GM21360 (cell line): ENCODE data around the gene WHRN.

Source experiments
- ATAC-seq: cut with Tn5 transposase; IDR thresholded peaks from one replicate; pipeline ENCODE4 v1.9.1; 2021; ENCODE audit warnings: mild to moderate bottlenecking, moderate library complexity; ENCODE audit not compliant: unreplicated experiment

Gene WHRN

GRCh38 chr9:114493521-114494184 lies 11.6 kb downstream of the WHRN start:
- ATAC-seq, result no peak

- ATAC-seq, result no peak
Observed at GRCh38 chr9:114492991-114493390, 12.3 kb downstream of the WHRN start.

GRCh38 chr9:114491430-114492003 lies 13.8 kb downstream of the WHRN start:
- no peak for ATAC-seq

- ATAC-seq, result no peak
Observed at GRCh38 chr9:114489928-114490327, 15.3 kb downstream of the WHRN start.

GRCh38 chr9:114488398-114489129 lies 16.7 kb downstream of the WHRN start:
- no peak for ATAC-seq

DNA sequence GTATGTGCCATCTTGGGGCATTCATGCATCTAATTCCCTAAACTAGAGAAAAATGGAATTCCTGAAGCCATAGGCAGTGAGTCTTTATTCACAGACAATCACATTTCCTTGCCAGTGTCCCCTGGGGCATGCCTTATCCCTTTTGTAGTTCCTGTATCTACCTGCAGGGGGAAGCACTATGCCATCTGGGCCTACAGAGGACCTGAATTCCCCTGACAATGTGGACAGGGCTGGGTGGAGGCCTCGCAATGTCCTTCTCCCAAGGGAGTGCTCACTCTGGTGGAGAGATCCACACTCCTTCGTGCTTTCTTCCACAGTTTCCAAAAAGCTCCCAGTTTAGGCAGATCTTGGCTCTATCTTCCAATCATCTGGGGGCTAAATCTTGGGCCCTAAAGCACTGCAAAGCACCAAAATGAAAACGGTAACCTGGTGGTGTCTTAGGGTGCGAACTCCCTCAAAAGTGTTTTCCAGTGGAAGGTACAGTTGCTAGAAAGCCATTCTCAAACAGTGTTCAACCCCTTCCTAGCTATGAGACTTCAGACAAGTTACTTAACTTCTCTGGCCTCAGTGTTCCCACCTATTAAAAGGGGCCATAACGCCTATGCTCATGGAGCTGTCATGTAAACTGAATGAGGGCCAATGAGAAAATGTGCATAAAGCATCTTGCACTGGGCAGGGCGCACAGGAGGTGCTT lies 17.5 kb downstream of the WHRN start:
- peak; percentile 71 for ATAC-seq

- ATAC-seq, result no peak
Observed at GRCh38 chr9:114486205-114486963, 18.9 kb downstream of the WHRN start.

DNA sequence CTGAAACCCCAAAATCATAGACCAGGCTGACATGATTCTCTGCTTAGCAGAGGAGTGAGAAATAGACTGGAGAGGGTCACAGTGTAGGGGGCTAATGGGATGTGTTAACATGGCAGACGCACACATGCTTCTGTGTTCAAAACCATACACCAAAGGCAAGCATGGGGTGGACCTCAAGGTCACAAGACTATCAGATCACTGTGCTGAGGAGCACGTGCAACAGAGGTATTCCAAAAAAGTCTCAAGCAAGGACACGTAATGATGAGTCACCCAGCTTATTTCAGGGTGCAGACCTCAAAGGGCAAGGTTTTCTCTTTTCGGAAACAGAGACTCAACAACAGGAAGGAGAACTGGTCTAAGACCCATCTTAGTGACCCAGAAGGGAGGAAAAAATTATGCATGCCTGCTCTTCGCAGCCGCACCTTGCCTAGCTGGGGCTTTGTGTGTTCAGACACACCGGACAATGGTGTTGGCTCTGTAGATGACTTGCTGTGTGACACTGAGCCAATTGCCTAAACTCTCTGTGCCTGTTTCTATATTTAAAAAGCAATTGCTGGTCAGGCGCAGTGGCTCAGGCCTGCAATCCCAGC lies 20.3 kb downstream of the WHRN start:
- ATAC-seq, result peak; percentile 62

GRCh38 chr9:114484215-114484853 lies 20.9 kb downstream of the WHRN start:
- no peak for ATAC-seq

DNA sequence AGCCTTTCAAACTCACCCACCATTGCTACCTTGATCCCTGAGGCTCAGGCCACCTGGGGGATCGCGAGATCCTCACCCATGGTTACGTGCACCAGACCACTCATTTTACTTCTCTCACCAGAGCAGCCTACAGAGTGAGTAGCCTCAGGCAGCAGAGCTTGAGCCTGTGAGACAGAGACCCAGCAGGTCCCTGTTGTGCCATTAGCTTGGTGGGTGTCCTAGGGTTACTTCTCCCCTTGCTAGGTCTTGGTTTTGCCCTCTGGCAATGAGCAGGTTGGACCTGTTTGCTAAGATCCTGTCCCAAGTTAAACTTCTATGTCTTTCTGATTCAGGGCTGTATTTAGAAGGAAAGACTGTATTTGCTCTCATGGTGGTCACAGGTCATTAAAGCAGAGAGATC lies 21.8 kb downstream of the WHRN start:
- no peak for ATAC-seq

DNA sequence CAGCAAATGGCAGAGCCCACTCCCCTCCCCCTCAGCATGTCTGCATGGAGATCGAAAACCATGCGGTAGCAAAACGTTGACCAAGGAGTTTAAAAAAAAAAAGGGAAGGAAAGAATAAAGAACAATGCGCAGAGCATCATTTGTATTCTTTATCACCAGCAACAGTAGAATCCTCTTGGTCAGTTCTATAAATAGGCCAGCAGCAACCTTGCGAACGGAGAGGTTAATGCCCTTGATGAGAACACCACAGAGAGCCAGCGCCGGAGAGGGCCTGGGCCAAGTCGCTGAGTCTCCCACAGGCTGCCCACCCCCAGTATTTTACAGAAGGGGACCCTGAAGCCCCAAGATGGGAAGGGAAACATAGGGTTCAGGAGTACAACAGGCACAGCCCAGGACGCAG lies 22.7 kb downstream of the WHRN start:
- no peak for ATAC-seq

- no peak for ATAC-seq
Observed at GRCh38 chr9:114481789-114482188, 23.5 kb downstream of the WHRN start.

DNA sequence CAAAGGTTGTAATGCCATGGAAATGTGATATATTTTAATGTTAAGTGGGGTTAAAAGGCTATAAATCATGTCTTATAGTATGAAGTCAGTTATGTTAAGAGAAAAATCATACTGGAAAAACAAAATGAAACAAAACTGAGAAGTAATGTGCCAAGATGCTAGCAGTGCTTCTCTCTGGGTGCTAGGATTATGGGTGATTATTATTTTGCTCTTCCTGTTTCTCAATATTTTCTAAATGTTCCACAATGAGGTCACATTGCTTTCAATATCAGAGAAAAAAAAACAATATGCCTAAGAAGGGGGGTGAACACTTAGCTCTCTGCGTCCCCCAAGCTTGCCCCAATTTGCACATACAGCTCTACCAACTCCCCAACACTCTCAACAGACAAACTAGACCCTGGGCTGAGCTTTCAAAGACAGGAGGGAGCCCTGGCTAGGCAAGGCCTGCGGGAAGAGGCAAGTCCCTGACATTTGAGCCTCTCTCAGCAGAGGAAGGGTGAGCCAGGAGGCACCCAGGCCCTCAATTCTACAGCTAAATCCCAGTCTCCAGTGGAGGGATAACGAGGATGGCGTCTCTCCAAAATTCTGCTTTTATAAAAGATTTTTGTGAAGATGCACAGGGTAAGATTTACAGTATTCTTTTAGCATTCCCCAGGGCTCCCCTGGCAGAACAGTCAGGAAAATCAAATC lies 24.4 kb downstream of the WHRN start:
- no peak for ATAC-seq

DNA sequence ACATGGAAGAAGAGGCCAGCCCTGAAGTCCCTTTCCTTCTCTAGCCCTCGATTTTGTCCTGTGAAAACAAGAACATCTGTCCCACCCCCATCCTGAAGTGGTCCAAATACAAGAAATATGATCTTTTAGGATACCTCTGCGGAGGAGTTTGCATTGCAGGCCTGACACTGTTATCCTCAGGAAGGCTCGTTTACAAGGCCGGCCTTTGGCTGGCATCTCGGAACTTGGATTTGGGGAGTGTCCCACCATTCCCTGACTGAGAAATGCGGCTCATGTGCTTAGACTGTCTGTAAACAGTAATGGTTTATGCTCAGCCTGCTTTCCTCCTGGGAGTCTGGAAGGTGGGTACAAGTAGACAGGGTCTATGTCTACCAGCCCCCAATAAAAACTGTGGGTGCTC lies 26.4 kb downstream of the WHRN start:
- ATAC-seq, result no peak

DNA sequence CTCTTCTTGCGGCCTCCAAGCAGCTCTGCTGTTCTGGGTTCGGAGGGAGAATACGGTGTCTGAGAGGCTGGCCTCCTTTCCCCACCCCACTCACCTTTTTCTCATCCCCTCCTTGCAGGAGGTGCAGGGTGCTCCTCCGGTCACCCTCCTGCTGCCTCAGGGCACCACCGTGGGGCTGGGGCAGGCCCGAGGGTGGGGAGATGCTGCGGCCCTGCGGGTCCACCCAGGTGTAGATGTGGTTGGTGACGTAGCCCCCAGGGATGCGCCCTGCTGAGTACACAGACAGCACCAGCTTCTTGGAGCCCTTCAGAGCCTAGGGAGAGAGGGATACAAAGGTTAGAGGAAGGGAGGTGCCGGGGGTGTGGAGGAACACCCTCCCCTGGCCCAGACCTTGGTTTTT lies 26.8 kb downstream of the WHRN start:
- ATAC-seq, result no peak

DNA sequence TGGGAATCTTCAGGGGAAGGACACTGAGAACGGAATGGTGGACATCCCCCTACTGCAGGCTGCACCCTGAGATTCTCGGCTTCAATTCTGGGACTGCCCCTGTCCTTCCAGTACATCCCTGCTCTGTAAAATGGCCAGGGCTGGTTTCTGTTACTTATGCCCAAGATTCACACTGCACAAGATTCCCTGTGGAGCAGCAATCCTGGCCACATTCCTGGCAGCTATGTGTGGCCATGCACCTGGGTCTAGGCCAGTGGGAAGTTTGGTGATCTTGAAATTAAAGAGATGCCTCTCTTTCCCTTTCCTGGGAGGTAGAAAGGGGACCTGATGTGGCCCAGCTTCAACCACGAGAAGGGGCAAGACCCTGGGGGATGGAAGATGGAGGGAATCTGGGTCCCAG lies 27.6 kb downstream of the WHRN start:
- no peak for ATAC-seq

DNA sequence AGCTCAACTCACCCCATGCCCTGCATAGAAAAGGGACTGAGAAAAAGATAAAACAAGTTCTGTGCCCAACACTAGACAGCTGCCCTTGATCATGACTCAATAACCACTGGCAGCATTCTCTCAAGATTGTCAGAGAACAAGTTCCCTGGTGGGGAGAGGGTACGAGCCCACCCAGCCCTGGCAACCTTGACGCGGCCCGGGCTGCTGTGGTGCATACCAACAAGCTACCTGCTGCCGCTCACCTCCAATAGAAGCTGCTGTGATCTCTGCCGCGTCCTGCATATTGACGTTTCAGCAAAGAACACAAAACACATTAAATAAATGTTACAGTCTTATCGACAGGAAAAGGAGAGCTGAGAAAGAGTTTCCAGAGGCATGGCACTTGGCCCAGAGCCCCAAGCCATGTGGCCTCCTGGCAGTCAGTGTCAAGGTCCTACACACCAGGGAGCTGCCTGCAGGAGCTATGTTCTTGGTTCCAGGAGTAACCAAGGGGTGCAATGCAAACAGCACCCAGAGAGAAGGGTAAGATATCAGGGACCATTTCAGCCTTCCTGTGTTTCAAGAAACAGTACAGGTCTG lies 28.3 kb downstream of the WHRN start:
- ATAC-seq, result no peak

DNA sequence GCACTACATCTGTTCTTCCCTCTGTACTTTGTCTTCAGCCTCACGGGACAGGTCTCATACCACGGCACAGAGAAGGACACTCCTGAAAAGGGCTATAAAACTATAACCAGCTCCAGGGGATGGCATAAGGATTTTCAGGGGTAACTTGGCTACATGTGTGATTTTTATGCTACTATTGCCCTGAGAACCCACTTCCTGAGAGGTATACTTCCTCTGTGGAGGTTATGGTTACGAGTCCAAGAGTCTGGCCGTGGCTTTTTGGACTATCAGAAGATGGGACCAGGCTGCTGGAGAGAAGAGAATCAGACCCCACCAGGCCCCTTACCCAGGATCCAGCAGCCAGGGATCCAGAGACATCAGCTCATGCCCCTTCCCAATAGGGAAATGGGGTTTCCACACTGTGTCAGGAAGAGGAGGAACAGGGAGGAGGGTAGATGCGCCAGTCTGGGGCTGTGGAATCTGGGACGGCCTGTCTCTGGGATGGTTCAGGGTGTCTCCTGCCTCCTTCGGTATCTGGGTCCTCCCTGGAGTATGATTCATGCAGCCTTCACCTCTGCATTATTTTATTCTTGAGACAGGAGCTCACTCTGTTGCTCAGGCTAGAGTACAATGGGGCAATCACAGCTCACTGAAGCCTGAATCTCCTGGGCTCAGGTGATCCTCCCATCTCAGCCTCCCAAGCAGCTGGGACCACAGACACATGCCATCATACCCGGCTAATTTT lies 29.7 kb downstream of the WHRN start:
- ATAC-seq, result no peak

- no peak for ATAC-seq
Observed at GRCh38 chr9:114474425-114474824, 30.8 kb downstream of the WHRN start.
